Stimulated activated CD4-positive, alpha-beta T cell treated with anti-CD3 and anti-CD28 coated beads, Interleukin-15, amount 100 ng/mL, for 1 hour (primary cell): ENCODE measurements around the gene ADGRG6.

Experiments
- DNase-seq, 2 donors: peaks; one replicate each; pipeline ENCODE4 v3.0.0-alpha.2; 2020; ENCODE audit warnings: low read depth in 1 of 2, low spot score in 1 of 2

The ADGRG6 gene

GRCh38 chr6:142481466-142481865 is 179.7 kb downstream of the ADGRG6 start:
- no peak for DNase-seq

- no peak for DNase-seq
Measured at GRCh38 chr6:142482249-142482648, 180.4 kb downstream of the ADGRG6 start.

- no peak for DNase-seq
Measured at GRCh38 chr6:142482974-142483373, 181.2 kb downstream of the ADGRG6 start.

- DNase-seq: no peak
Measured at GRCh38 chr6:142485256-142485655, 183.4 kb downstream of the ADGRG6 start.

GRCh38 chr6:142489722-142490610 is 188.2 kb downstream of the ADGRG6 start:
- DNase-seq: no peak
